NCI-H1092 treated with DMSO at 0.1 percent for 48 hours (cell line): Measurements from ENCODE around the gene PSME2.
"Not testable (repeated sequence)": the region's sequence is repeated elsewhere in the genome, so short reads cannot be mapped to it uniquely, and the experiment has no call there.

Experiments used
- DNase-seq: peaks from one replicate; lab custom pipeline; 2025; lab: John Stamatoyannopoulos, UW

PSME2 gene

GRCh38 chr14:24114532-24115421, 31.6 kb downstream of the PSME2 start, which contains the start of the genes DCAF11 and NRL:
TSS of gene DCAF11 (plus strand) at chr14:24114777. CDS start at chr14:24115595, 818 bp downstream.
TSS of gene NRL (minus strand) at chr14:24114949. CDS start at chr14:24082848, 32,101 bp downstream.
- peak; percentile 100 for DNase-seq

GRCh38 chr14:24113801-24114531, 32.4 kb downstream of the PSME2 start:
- DNase-seq = peak; percentile 97

DNA sequence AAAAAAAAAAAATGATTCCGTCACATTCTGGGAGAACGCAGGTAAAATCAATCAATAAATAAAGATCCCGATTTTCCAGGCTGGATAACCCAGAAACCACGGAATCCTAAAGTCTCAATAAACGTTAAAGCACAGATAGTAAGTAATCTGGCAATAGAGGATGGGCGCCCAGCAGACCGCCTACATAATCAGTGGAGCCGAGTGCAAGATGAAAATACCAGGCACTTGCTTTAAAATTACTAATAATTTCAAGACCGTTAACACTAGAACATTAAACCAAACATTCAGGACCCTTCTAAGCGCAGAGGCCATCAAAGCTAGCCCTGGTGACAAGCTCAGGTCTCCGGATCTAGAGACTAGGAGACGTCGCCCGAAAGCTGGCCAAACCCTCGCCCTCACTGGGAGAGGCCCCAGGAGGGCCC, 33.0 kb downstream of the PSME2 start:
- DNase-seq = peak; percentile 63

GRCh38 chr14:24110523-24110922, 35.9 kb downstream of the PSME2 start:
- no peak for DNase-seq

GRCh38 chr14:24110060-24110459, 36.4 kb downstream of the PSME2 start:
- no peak for DNase-seq

DNA sequence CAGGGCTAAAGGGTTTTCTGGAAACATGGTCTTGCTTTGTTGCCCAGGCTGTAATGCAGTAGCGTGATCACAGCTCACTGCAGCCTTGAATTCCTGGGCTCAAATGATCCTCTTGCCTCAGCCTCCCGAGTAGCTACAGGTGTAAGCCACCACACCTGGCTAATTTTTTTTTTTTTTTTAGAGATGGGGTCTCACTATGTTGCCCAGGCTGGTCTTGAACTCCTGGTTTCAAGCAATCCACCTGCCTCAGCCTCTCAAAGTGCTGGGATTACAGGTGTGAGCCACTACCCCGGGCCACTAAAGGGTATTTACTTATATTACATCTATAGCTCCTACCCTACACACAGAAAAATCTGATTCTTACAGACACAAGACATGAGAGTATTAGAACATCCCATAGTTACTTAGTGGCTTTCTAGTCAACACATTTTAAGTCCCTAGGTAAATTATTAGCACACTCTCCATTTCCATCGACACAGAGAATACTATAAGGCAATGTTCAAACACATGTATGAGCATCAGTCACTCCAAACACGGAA, 38.0 kb downstream of the PSME2 start:
- no peak for DNase-seq

DNA sequence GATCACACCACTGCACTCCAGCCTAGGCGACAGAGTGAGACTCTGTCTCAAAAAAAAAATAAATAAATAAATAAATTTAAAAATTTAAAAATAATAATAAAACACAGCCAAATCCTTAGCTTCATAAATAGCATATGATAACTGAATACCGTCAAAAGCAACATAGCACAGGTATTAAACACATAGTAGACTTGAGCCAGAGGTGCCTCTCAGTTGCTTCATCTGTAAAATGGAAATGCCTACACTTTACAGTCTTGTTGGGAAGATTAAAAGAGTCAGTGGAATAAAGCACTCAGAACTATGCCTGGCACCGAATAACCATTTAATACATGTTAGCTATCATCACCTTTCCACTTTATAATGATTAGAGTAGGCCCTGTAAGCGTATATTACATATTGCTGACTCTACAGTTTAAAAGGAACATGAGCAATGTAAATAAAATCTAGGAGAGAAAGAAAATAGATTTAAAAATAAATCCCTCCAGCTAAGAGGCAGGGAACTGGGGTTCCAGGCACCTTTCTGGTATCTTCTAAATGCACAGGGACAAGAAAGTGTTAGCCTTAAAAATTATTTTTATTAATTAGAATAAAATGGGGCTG, 39.6 kb downstream of the PSME2 start:
- DNase-seq = no peak

GRCh38 chr14:24105609-24106239, 40.7 kb downstream of the PSME2 start:
- DNase-seq = not testable (repeated sequence)

GRCh38 chr14:24103451-24103850, 43.0 kb downstream of the PSME2 start:
- DNase-seq = no peak

- no peak for DNase-seq
These were observed 43.9 kb downstream of the PSME2 start for GRCh38 chr14:24102357-24103048.

DNA sequence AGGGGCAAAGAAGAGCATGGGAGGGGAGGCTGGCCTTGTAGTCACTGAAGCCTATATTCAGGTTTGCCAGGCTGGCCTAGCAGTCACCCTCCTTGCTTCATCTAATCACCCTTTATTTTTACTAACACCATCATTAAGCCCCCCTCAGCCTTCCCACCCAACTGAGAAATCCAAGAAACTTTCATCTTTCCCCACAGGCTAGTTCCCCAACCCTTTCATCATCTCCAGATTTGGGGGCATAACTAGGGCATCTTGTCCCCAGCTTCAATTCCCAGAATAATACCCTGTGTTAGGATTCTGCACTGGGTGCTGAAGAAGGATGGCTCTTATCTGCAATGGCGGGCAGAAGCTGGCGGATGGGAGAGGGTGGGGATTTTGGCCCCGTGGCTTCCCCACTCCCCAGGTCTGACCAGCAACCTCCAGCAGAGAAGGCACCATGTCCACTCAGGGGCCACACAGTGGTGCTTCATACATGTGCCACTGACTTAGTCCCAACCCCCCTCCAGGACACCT, 45.4 kb downstream of the PSME2 start:
- no peak for DNase-seq

GRCh38 chr14:24100197-24100981, 46.0 kb downstream of the PSME2 start:
- no peak for DNase-seq

DNA sequence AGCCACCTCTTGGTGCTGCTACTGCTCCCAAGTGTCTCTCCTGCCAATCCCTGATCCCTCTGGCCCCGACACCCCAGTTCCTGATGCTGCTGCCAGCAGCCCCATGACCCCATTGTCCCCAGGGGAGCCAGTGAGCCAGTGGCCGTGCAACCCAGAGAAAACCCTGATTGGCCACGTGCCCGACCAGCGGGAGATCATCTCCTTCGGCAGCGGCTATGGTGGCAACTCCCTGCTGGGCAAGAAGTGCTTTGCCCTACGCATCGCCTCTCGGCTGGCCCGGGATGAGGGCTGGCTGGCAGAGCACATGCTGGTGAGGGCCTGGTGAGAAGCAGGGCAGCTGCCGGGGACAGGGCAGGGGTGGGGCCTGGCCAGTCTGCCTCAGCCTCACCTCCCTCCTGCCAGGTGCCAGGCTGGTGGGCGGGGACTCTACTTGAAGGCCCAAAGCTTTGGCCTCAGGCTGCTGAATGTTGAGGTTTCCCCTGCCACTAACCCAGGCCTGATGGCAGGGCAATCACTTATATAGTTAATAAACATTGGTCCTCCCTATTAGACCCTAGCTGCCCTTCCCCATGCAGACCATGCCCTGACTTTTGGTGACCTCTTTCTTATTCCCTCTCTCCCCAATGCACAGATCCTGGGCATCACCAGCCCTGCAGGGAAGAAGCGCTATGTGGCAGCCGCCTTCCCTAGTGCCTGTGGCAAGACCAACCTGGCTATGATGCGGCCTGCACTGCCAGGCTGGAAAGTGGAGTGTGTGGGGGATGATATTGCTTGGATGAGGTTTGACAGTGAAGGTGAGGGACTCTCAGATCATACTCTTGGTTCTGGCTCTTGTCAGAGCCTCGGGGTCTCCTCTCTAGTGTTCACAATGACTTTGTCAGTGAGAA, 47.2 kb downstream of the PSME2 start:
- DNase-seq = peak; percentile 69

GRCh38 chr14:24098229-24098926, 48.0 kb downstream of the PSME2 start:
- DNase-seq = no peak

DNA sequence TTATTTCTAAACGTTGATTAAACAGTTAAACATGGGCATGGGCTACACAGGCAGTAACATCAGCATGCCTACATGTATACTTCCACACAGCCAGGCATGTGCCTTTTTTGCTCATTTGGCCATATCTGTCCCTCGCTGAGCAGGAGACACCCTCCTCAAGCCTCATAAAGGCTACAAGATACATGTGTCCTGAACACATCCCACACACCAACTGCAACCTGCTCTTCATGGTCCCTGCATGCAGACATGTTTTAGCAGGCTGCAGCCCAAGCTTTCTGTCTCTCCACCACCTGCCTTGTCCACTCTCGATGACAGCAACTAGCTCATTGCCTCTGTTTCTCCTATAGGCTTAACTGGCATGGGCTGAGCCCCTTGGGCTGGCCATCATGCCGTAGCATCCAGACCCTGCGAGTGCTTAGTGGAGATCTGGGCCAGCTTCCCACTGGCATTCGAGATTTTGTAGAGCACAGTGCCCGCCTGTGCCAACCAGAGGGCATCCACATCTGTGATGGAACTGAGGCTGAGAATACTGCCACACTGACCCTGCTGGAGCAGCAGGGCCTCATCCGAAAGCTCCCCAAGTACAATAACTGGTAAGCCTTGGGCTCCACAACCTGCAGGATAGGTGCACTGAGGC, 49.7 kb downstream of the PSME2 start:
- no peak for DNase-seq

GRCh38 chr14:24095271-24096068, 50.9 kb downstream of the PSME2 start:
- no peak for DNase-seq

DNA sequence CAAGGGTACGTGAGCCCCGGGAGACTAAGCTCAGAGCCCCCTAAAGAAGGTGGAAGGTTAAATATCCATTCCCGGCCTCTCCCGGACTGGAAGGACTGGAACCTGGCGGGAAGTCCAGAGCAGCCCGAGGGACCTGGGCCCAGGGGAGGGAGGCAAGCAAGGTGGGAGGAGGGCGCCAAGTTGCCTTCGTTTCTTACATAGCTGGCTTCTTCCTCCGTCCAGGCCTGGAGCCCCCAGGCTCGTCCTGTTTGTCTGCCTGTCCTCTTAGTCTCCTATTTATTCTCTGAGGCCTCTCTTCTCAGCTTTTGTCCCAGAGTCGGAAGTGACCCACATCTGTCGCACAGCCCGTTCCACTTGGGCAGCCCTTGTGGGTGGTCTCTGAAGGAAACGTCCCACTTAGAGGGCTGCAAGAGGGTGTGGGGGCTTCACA, 51.6 kb downstream of the PSME2 start:
- DNase-seq = peak; percentile 48
